Adrenal gland (tissue), 12 donors: ENCODE data around the gene ICOSLG. TPM values are rescaled to one million over a fixed set of nuclear protein-coding genes. Genes with fewer than 3 reads are reported as not detected.
"Not testable (repeated sequence)": the region's sequence is repeated elsewhere in the genome, so short reads cannot be mapped to it uniquely, and the experiment has no call there.

Experiments used
- DNase-seq, 7 donors: peaks; one replicate each; pipeline ENCODE4 v3.0.0-alpha.2; 2019 to 2020
- H3K27ac ChIP-seq, 5 donors: fragments of 200-600 bp; sonication (generic) in 4 of 5; 1 replicate in 3 of 5; 2 replicates in 2 of 5; pipeline versions ENCODE4 v1.5.1 to v1.8.0; 2016 to 2020; ENCODE audit warnings: mild to moderate bottlenecking in 1 of 5
- H3K27me3 ChIP-seq: fragments of 200-600 bp; 2 replicates; pipeline ENCODE4 v1.8.0; 2021
- H3K36me3 ChIP-seq, 2 donors: fragments of 200-600 bp; replicated peaks in 1 of 2; 1 replicate in 1 of 2; 2 replicates in 1 of 2; pipeline versions ENCODE4 v1.5.1 to v1.8.0; 2018 to 2022
- H3K4me1 ChIP-seq, 2 donors: fragments of 200-600 bp; replicated peaks in 1 of 2; 1 replicate in 1 of 2; 2 replicates in 1 of 2; pipeline versions ENCODE4 v1.5.1 to v1.8.0; 2018 to 2021
- H3K4me3 ChIP-seq, 4 donors: fragments of 200-600 bp; sonication (generic) in 3 of 4; one replicate each; pipeline ENCODE4 v1.5.1; 2016 to 2018
- H3K9me3 ChIP-seq, 3 donors: fragments of 200-600 bp; sonication (generic) in 1 of 3; replicated peaks in 1 of 3; 1 replicate in 2 of 3; 2 replicates in 1 of 3; pipeline versions ENCODE4 v1.5.1 to v1.8.0; 2016 to 2021
- CTCF ChIP-seq, 6 experiments: fragments of 450-650 bp in 4 of 6; fragments of 200-600 bp in 2 of 6; sonication (generic) in 1 of 6; IDR thresholded peaks; 1 replicate in 5 of 6; 2 replicates in 1 of 6; pipeline versions ENCODE4 v1.5.1 to v1.8.0; 2016 to 2021; ENCODE audit warnings: antibody characterized with exemption in 6 of 6, mild to moderate bottlenecking in 2 of 6, moderate library complexity in 1 of 6
- POLR2A ChIP-seq, 2 donors: fragments of 450-650 bp; IDR thresholded peaks; one replicate each; pipeline ENCODE4 v1.6.1; 2017; ENCODE audit warnings: antibody characterized with exemption in 2 of 2, mild to moderate bottlenecking in 2 of 2, moderate library complexity in 1 of 2
- WGBS, 4 donors: extraction: QIAGEN DNeasy Blood & Tissue Kit in 2 of 4; methylation state at CpG; one replicate each; pipeline versions ENCODE4 v1.1.5 to v1.1.7; 2013 to 2017; 5-methylcytosine and 5-hydroxymethylcytosine counted together
- intact Hi-C, 2 donors: fragments of 100-400 bp; cut with DNase I; formaldehyde crosslinking; loops; one replicate each; pipeline versions ENCODE4 v1.14.1 to v1.15.0; 2022 to 2023
- polyA plus RNA-seq, 3 donors: library from polyadenylated mRNA; stranded (reverse); fragments of 200-250 nt in 2 of 3; fragments of 350-450 nt in 1 of 3; fragmentation: Illumina TruSeq in 1 of 3; extraction: RNeasy Lipid Tissue Mini Kit (QIAGEN cat#74804) in 1 of 3; gene quantifications; one replicate each; pipeline ENCODE4 v1.2.3, GENCODE V29; 2013 to 2014
- total RNA-seq, 9 donors: library from RNA; depleted of rRNA in 4 of 9; stranded (reverse); fragments of >200 nt in 4 of 9; fragments of 120-200 nt in 1 of 9; fragmentation: NEBNext Ultra II Directional in 1 of 9; extraction: Animal tissue kit (Norgen Biotek cat#: 25700) in 1 of 9; gene quantifications; one replicate each; pipeline versions ENCODE4 v1.1.0 to v1.2.4, GENCODE V29; 2013 to 2023
- donor health status: healthy with polysubstance abuse.
- donor health status: Bipolar disorder and iron deficiency.
- donor health status: DM: yes; HTN: yes; CAD: no.
- donor health status: DM: no; HTN: no; CAD: no.
- donor health status: DM: no; HTN: no; CAD: no.
- donor health status: DM: yes; HTN: yes; CAD: no.

The ICOSLG gene
- total and polyA plus RNA-seq, 12 donors = 0.11 to 4.0 (median 1.7) TPM

- H3K4me1 ChIP-seq = no peaks in the 10 kb centered on the region
- no peak overlapping the region for H3K4me3 ChIP-seq
- no peak for DNase-seq
- WGBS, 4 donors = 81 to 91% (median 87%) methylated on average over 17 to 22 of the region's 22 CpGs
- H3K27ac ChIP-seq = no peak overlapping the region
- no peaks in the 10 kb centered on the region for H3K36me3 ChIP-seq
- no peaks in the 10 kb centered on the region for H3K9me3 ChIP-seq
- intact Hi-C loops = no loop called here
- no peaks in the 10 kb centered on the region for H3K27me3 ChIP-seq
- TF ChIP-seq POLR2A (IDR thresholded peaks at IDR 0.05) = no peak
- TF ChIP-seq CTCF (IDR thresholded peaks at IDR 0.05) = no peak
These were observed 18.5 kb upstream of the ICOSLG start for GRCh38 chr21:44259082-44259705.

GRCh38 chr21:44258056-44258725, 17.4 kb upstream of the ICOSLG start:
- intact Hi-C loops = no loop called here
- Histone ChIP-seq H3K9me3 (no peaks in the 10 kb centered on the region), H3K4me3 (no peak overlapping the region), H3K27me3 (no peaks in the 10 kb centered on the region), H3K36me3 (no peaks in the 10 kb centered on the region), H3K27ac (no peak overlapping the region), H3K4me1 (no peaks in the 10 kb centered on the region)
- 75 to 91% (median 89%) methylated on average over 9 to 34 of the region's 34 CpGs for WGBS, 4 donors
- peak in 1 of 7 donors; percentile 3 for DNase-seq
- no peak for TF ChIP-seq CTCF (IDR thresholded peaks at IDR 0.05)
- TF ChIP-seq POLR2A (IDR thresholded peaks at IDR 0.05) = no peak

DNA sequence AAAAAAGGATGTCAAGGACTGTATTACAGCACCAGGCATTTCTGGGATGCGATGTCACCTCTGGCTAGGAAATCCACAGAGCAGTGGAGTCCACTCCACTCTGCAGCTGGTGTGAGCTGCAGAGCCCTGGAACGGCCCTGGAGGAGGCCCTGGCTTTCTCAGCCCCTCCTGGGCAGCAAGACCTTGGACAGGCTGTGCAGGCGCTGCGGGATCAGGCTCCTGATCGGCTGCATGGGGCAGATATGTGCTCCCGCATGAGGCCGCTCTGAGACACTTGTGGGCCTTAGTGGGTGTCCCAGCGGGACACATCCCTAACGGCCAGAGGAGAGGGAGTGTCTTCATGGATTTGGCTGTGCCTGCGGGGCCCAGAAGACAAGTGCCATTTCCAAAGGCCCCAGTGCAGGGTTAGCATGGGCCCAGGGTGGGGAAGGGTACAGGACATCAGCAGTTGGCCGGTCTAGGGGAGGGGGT, 14.8 kb upstream of the ICOSLG start:
- TF ChIP-seq POLR2A (IDR thresholded peaks at IDR 0.05) = no peak
- no peak for TF ChIP-seq CTCF (IDR thresholded peaks at IDR 0.05)
- WGBS, 4 donors = 65 to 88% (median 79%) methylated on average over 3 to 11 of the region's 11 CpGs

GRCh38 chr21:44253832-44254710, 13.3 kb upstream of the ICOSLG start:
- H3K4me1 ChIP-seq = no peaks in the 10 kb centered on the region
- H3K4me3 ChIP-seq = no peak overlapping the region
- peak overlapping the region in 1 of 5 donors; percentile 40 for H3K27ac ChIP-seq
- no peaks in the 10 kb centered on the region for H3K27me3 ChIP-seq
- intact Hi-C loops = no loop called here
- H3K9me3 ChIP-seq = no peaks in the 10 kb centered on the region
- no peak for TF ChIP-seq CTCF (IDR thresholded peaks at IDR 0.05)
- TF ChIP-seq POLR2A (IDR thresholded peaks at IDR 0.05) = no peak
- 68 to 75% (median 72%) methylated on average over 12 to 29 of the region's 29 CpGs for WGBS, 4 donors
- peak; percentile 13 to 57 (median 27) for DNase-seq
- no peaks in the 10 kb centered on the region for H3K36me3 ChIP-seq

More for the DNA sequence above, 14.8 kb upstream of the ICOSLG start:
- Histone ChIP-seq H3K4me3 (no peak overlapping the region), H3K36me3 (no peaks in the 10 kb centered on the region), H3K27me3 (no peaks in the 10 kb centered on the region), H3K9me3 (no peaks in the 10 kb centered on the region), H3K4me1 (no peaks in the 10 kb centered on the region), H3K27ac (no peak overlapping the region)
- DNase-seq = peak in 2 of 7 donors; percentile 6 to 11
- intact Hi-C loops = no loop called here

- H3K36me3 ChIP-seq, H3K27ac ChIP-seq, intact Hi-C loops, H3K9me3 ChIP-seq, H3K27me3 ChIP-seq, H3K4me3 ChIP-seq, DNase-seq, H3K4me1 ChIP-seq: not testable (repeated sequence)
- no CpG with 5 or more reads among the region's 33 CpGs for WGBS, 4 donors
These were observed 8.7 kb upstream of the ICOSLG start for GRCh38 chr21:44249204-44250037.

GRCh38 chr21:44247904-44248303, 7.2 kb upstream of the ICOSLG start:
- H3K27me3 ChIP-seq, H3K36me3 ChIP-seq, DNase-seq, H3K27ac ChIP-seq, H3K9me3 ChIP-seq, H3K4me3 ChIP-seq, H3K4me1 ChIP-seq, intact Hi-C loops: not testable (repeated sequence)
- WGBS, 4 donors = no CpG with 5 or more reads among the region's 17 CpGs
